IPS DF 19.7 (cell line): ENCODE measurements around the gene RNF212.
"Not testable (repeated sequence)": the region's sequence is repeated elsewhere in the genome, so short reads cannot be mapped to it uniquely, and the experiment has no call there.

ENCODE experiments used
- DNase-seq: peaks from one replicate; pipeline ENCODE4 v3.0.0-alpha.2; 2013; ENCODE audit warnings: low read depth, low spot score

Gene RNF212

GRCh38 chr4:1113311-1114009 is at the start of gene RNF212:
RNF212 (minus strand) TSS chr4:1113564; CDS start chr4:1113464, 100 bp downstream.
- no peak for DNase-seq

- no peak for DNase-seq
Observed at GRCh38 chr4:1160351-1160750, 47.0 kb upstream of the RNF212 start.

- no peak for DNase-seq
Observed at GRCh38 chr4:1156069-1156468, 42.7 kb upstream of the RNF212 start.

- DNase-seq: no peak
Observed at GRCh38 chr4:1155314-1155713, 42.0 kb upstream of the RNF212 start.

GRCh38 chr4:1154523-1155182 is 41.3 kb upstream of the RNF212 start:
- DNase-seq: no peak

GRCh38 chr4:1154126-1154522 is 40.8 kb upstream of the RNF212 start:
- DNase-seq: no peak

GRCh38 chr4:1153567-1154090 is 40.3 kb upstream of the RNF212 start:
- DNase-seq: no peak

- DNase-seq: no peak
Observed at GRCh38 chr4:1152290-1152689, 38.9 kb upstream of the RNF212 start.

GRCh38 chr4:1151541-1151940 is 38.2 kb upstream of the RNF212 start:
- no peak for DNase-seq

GRCh38 chr4:1150875-1151274 is 37.5 kb upstream of the RNF212 start:
- DNase-seq: no peak

- DNase-seq: no peak
Observed at GRCh38 chr4:1139860-1140259, 26.5 kb upstream of the RNF212 start.

GRCh38 chr4:1137850-1138249 is 24.5 kb upstream of the RNF212 start:
- DNase-seq: no peak

- no peak for DNase-seq
Observed at GRCh38 chr4:1137063-1137776, 23.9 kb upstream of the RNF212 start.

- no peak for DNase-seq
Observed at GRCh38 chr4:1136048-1136447, 22.7 kb upstream of the RNF212 start.

- no peak for DNase-seq
Observed at GRCh38 chr4:1133033-1133432, 19.7 kb upstream of the RNF212 start.

- no peak for DNase-seq
Observed at GRCh38 chr4:1130316-1131186, 17.2 kb upstream of the RNF212 start.

- DNase-seq: no peak
Observed at GRCh38 chr4:1126506-1126905, 13.1 kb upstream of the RNF212 start.

GRCh38 chr4:1125466-1125865 is 12.1 kb upstream of the RNF212 start:
- not testable (repeated sequence) for DNase-seq

- DNase-seq: no peak
Observed at GRCh38 chr4:1124818-1125217, 11.5 kb upstream of the RNF212 start.

- DNase-seq: no peak
Observed at GRCh38 chr4:1122505-1122904, 9.1 kb upstream of the RNF212 start.

- DNase-seq: no peak
Observed at GRCh38 chr4:1116838-1117237, 3.5 kb upstream of the RNF212 start.
